Metanephros (tissue), 2 donors: ENCODE results near the gene SLC9A4. TPM values are rescaled to one million over a fixed set of nuclear protein-coding genes. Genes with fewer than 3 reads are reported as not detected.

ENCODE experiments used
- small RNA-seq: library from RNA; depleted of rRNA; stranded (forward); fragments of <200 nt; gene quantifications from one replicate; pipeline ENCODE3, GENCODE V24; 2014; ENCODE audit warnings: low replicate concordance
- total RNA-seq: library from RNA; depleted of rRNA; stranded (reverse); fragments of >200 nt; gene quantifications from one replicate; pipeline ENCODE4 v1.2.3, GENCODE V29; 2014

Gene SLC9A4, protein sequence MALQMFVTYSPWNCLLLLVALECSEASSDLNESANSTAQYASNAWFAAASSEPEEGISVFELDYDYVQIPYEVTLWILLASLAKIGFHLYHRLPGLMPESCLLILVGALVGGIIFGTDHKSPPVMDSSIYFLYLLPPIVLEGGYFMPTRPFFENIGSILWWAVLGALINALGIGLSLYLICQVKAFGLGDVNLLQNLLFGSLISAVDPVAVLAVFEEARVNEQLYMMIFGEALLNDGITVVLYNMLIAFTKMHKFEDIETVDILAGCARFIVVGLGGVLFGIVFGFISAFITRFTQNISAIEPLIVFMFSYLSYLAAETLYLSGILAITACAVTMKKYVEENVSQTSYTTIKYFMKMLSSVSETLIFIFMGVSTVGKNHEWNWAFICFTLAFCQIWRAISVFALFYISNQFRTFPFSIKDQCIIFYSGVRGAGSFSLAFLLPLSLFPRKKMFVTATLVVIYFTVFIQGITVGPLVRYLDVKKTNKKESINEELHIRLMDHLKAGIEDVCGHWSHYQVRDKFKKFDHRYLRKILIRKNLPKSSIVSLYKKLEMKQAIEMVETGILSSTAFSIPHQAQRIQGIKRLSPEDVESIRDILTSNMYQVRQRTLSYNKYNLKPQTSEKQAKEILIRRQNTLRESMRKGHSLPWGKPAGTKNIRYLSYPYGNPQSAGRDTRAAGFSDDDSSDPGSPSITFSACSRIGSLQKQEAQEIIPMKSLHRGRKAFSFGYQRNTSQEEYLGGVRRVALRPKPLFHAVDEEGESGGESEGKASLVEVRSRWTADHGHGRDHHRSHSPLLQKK
- total RNA-seq = 12.9 TPM

DNA sequence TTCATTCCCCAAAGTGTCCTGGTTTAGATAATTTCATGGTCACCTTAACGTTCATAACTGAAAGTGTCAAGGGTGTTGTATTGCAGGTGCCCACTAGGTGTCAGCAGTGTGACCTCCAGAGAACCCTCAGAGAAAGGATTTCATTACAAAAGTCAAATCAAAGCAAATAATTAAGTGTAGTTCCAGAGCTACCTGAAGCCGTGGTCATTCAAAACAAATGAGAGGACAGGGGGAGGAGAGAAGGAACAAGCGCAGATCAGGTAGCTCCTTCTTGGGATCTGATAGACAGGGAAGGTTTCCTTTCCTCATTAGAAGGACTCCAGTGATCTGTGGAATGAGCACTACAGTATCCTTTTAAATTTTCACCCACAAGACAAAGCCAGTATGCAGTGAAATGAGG lies at the start of gene SLC9A4:
Gene SLC9A4 (plus strand): TSS at position 207 of the 400 bp plus-strand sequence. CDS start 534 bp downstream, outside the sequence.

Small RNA genes within 50 kb of the gene (small RNA-seq; reads per million reads assigned to genes)
- not detected for gene MIR4772

Other genes starting within 250 kb of the SLC9A4 start
- 1.9 TPM for gene IL1RL1, start 161.7 kb upstream of the SLC9A4 start, total RNA-seq
- gene IL18R1, start 117.4 kb upstream of the SLC9A4 start, total RNA-seq = 4.3 TPM
- gene IL18RAP, start 50.1 kb upstream of the SLC9A4 start, total RNA-seq = 0.35 TPM
- gene SLC9A2, start 146.3 kb downstream of the SLC9A4 start, total RNA-seq = 5.7 TPM